ENCODE results near the gene ACVR1C.

ACVR1C gene

GRCh38 chr2:157625296-157625695 is 3.4 kb downstream of the ACVR1C start:
- TF ChIP-seq ZNF8 (CRISPR knock-in tag; IDR thresholded peaks at IDR 0.05) (no peak), POU6F1 (CRISPR knock-in tag; IDR thresholded peaks at IDR 0.05; ENCODE audit: borderline replicate concordance, low read depth) (no peak), ZNF70 (CRISPR knock-in tag; IDR thresholded peaks at IDR 0.05) (no peak), ZFP30 (CRISPR knock-in tag; IDR thresholded peaks at IDR 0.05) (no peak), CSDC2 (CRISPR knock-in tag; IDR thresholded peaks at IDR 0.05) (no peak), ZC3H10 (CRISPR knock-in tag; IDR thresholded peaks at IDR 0.05) (no peak)
- ATAC-seq = no peak

GRCh38 chr2:157620956-157621355 is 7.7 kb downstream of the ACVR1C start:
- TF ChIP-seq CSDC2 (CRISPR knock-in tag; IDR thresholded peaks at IDR 0.05) = no peak
- no peak for TF ChIP-seq CSRNP3 (CRISPR knock-in tag; IDR thresholded peaks at IDR 0.05)
- TF ChIP-seq ZNF8 (CRISPR knock-in tag; IDR thresholded peaks at IDR 0.05) = no peak
- TF ChIP-seq ZFP30 (CRISPR knock-in tag; IDR thresholded peaks at IDR 0.05) = no peak
- no peak for TF ChIP-seq ESRRG (CRISPR knock-in tag; IDR thresholded peaks at IDR 0.05)
- no peak for TF ChIP-seq ZFP3 (CRISPR knock-in tag; IDR thresholded peaks at IDR 0.05)
- TF ChIP-seq ISL1 (CRISPR knock-in tag; IDR thresholded peaks at IDR 0.05) = no peak
- TF ChIP-seq RARB (CRISPR knock-in tag; IDR thresholded peaks at IDR 0.05) = no peak
- TF ChIP-seq PATZ1 (CRISPR knock-in tag; IDR thresholded peaks at IDR 0.05; ENCODE audit: borderline replicate concordance) = no peak
- no peak for TF ChIP-seq SNAI2 (CRISPR knock-in tag; IDR thresholded peaks at IDR 0.05)
- no peak for TF ChIP-seq TCF4 (CRISPR knock-in tag; IDR thresholded peaks at IDR 0.05; ENCODE audit: borderline replicate concordance)
- TF ChIP-seq TOX (CRISPR knock-in tag; IDR thresholded peaks at IDR 0.05; ENCODE audit: borderline replicate concordance) = no peak
- TF ChIP-seq ZNF565 (CRISPR knock-in tag; conservative IDR thresholded peaks at IDR 0.05; ENCODE audit: low read depth) = no peak
- TF ChIP-seq ZNF70 (CRISPR knock-in tag; IDR thresholded peaks at IDR 0.05) = no peak
- TF ChIP-seq ZC3H10 (CRISPR knock-in tag; IDR thresholded peaks at IDR 0.05) = no peak
- no peak for TF ChIP-seq GLIS3 (CRISPR knock-in tag; IDR thresholded peaks at IDR 0.05)
- no peak for ATAC-seq

GRCh38 chr2:157611726-157612125 is 16.9 kb downstream of the ACVR1C start:
- ATAC-seq = no peak
- TF ChIP-seq CREB5 (CRISPR knock-in tag; IDR thresholded peaks at IDR 0.05; ENCODE audit: low read depth) = no peak
- no peak for TF ChIP-seq ZNF565 (CRISPR knock-in tag; conservative IDR thresholded peaks at IDR 0.05; ENCODE audit: low read depth)
- no peak for TF ChIP-seq ARNTL (CRISPR knock-in tag; IDR thresholded peaks at IDR 0.05; ENCODE audit: borderline replicate concordance, low read depth)

- ATAC-seq = no peak
Measured at GRCh38 chr2:157611110-157611509, 17.6 kb downstream of the ACVR1C start.

More at GRCh38 chr2:157611110-157611509, 17.6 kb downstream of the ACVR1C start:
- TF ChIP-seq CREB5 (CRISPR knock-in tag; IDR thresholded peaks at IDR 0.05; ENCODE audit: low read depth) (no peak), TOX (CRISPR knock-in tag; IDR thresholded peaks at IDR 0.05; ENCODE audit: borderline replicate concordance) (no peak), POU6F1 (CRISPR knock-in tag; IDR thresholded peaks at IDR 0.05; ENCODE audit: borderline replicate concordance, low read depth) (no peak), ZFP3 (CRISPR knock-in tag; IDR thresholded peaks at IDR 0.05) (no peak), ESRRG (CRISPR knock-in tag; IDR thresholded peaks at IDR 0.05) (no peak), ZC3H10 (CRISPR knock-in tag; IDR thresholded peaks at IDR 0.05) (no peak), OSR1 (CRISPR knock-in tag; IDR thresholded peaks at IDR 0.05) (no peak), TSHZ2 (CRISPR knock-in tag; IDR thresholded peaks at IDR 0.05) (no peak)
